PC-3 (cell line): Measurements from ENCODE around the gene WDR45.

Experiments
- CTCF ChIP-seq: fragments of 300-600 bp; sonication (generic); conservative IDR thresholded peaks from 2 replicates; pipeline ENCODE4 v1.5.1; 2017; ENCODE audit warnings: antibody characterized with exemption, low read depth, mild to moderate bottlenecking, low read length
- EZH2phosphoT487 ChIP-seq: fragments of 300-600 bp; sonication (generic); IDR thresholded peaks from 2 replicates; pipeline ENCODE4 v1.6.1; 2018; ENCODE audit warnings: mild to moderate bottlenecking, antibody characterized with exemption, low read length, borderline replicate concordance

DNA sequence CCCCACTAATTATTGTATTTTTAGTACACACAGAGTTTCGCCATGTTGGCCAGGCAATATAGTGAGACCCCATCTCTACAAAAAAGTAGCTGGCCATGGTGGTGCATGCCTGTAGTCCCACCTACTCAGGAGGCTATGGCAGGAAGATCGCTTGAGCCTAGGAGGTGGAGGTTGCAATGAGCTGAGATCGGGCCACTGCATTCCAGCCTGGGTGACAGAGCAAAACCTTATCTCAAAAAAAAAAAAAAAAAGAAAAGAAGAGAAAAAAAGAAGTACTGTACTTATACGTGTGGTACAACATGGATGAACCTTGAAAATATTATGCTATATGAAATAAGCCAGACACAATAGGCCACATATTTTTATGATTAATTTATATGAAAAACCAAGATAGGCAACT is 9.9 kb upstream of the WDR45 start:
- TF ChIP-seq CTCF (no peak), EZH2phosphoT487 (no peak)
